Immature natural killer cell (primary cell): ENCODE measurements around the gene NTM. TPM values are rescaled to one million over a fixed set of nuclear protein-coding genes. Genes with fewer than 3 reads are reported as not detected.

ENCODE experiments used
- DNase-seq, 3 donors: peaks; one replicate each; pipeline ENCODE4 v3.0.0; 2022; ENCODE audit warnings: mixed read lengths in 1 of 3
- H3K27ac Mint-ChIP-seq, 6 donors: one replicate each; pipeline ENCODE4 v1.8.0; 2020; ENCODE audit warnings: mixed read lengths in 6 of 6, mild to moderate bottlenecking in 5 of 6, inconsistent platforms in 4 of 6, moderate library complexity in 3 of 6
- H3K27me3 Mint-ChIP-seq, 3 donors: one replicate each; pipeline ENCODE4 v1.8.0; 2020 to 2021; ENCODE audit warnings: low read depth in 3 of 3, mild to moderate bottlenecking in 3 of 3, mixed read lengths in 3 of 3, moderate library complexity in 3 of 3, inconsistent platforms in 1 of 3
- H3K36me3 Mint-ChIP-seq, 3 donors: one replicate each; pipeline ENCODE4 v1.8.0; 2020; ENCODE audit warnings: mixed read lengths in 3 of 3, inconsistent platforms in 2 of 3, mild to moderate bottlenecking in 2 of 3
- H3K4me1 Mint-ChIP-seq, 2 donors: one replicate each; pipeline ENCODE4 v1.8.0; 2020; ENCODE audit warnings: inconsistent platforms in 2 of 2, mild to moderate bottlenecking in 2 of 2, mixed read lengths in 2 of 2, moderate library complexity in 1 of 2
- H3K4me3 Mint-ChIP-seq, 5 donors: one replicate each; pipeline ENCODE4 v1.8.0; 2020; ENCODE audit warnings: mild to moderate bottlenecking in 5 of 5, mixed read lengths in 5 of 5, inconsistent platforms in 3 of 5, moderate library complexity in 3 of 5
- H3K9me3 Mint-ChIP-seq, 6 donors: one replicate each; pipeline ENCODE4 v1.8.0; 2020; ENCODE audit warnings: mild to moderate bottlenecking in 6 of 6, mixed read lengths in 6 of 6, inconsistent platforms in 4 of 6, moderate library complexity in 3 of 6
- polyA plus RNA-seq, 3 donors: library from polyadenylated mRNA; unstranded; fragments of 300-500 nt; fragmentation: Illumina TruSeq; gene quantifications; one replicate each; pipeline ENCODE4 v1.2.3, GENCODE V29; 2021

Gene NTM
- polyA plus RNA-seq, 3 donors from 2014 or later, result not detected

- H3K4me3 Mint-ChIP-seq, result no peak overlapping the region
- no peak overlapping the region for H3K27ac Mint-ChIP-seq
- H3K4me1 Mint-ChIP-seq, result no peaks in the 10 kb centered on the region
- H3K9me3 Mint-ChIP-seq, result peaks cover 0 to 2% (median 0%) of the 10 kb centered on the region in 6 donors
- DNase-seq, result no peak
- peaks cover 0 to 4% (median 0%) of the 10 kb centered on the region in 3 donors for H3K27me3 Mint-ChIP-seq
- H3K36me3 Mint-ChIP-seq, result no peaks in the 10 kb centered on the region
Observed at GRCh38 chr11:131683666-131684065, 313.3 kb downstream of the NTM start.

- Mint-ChIP-seq H3K27ac (no peak overlapping the region), H3K4me3 (no peak overlapping the region), H3K9me3 (peaks cover 0 to 2% (median 0%) of the 10 kb centered on the region in 6 donors), H3K36me3 (no peaks in the 10 kb centered on the region), H3K27me3 (no peaks in the 10 kb centered on the region), H3K4me1 (no peaks in the 10 kb centered on the region)
- no peak for DNase-seq
Observed at GRCh38 chr11:131684111-131685060, 314.0 kb downstream of the NTM start.

DNA sequence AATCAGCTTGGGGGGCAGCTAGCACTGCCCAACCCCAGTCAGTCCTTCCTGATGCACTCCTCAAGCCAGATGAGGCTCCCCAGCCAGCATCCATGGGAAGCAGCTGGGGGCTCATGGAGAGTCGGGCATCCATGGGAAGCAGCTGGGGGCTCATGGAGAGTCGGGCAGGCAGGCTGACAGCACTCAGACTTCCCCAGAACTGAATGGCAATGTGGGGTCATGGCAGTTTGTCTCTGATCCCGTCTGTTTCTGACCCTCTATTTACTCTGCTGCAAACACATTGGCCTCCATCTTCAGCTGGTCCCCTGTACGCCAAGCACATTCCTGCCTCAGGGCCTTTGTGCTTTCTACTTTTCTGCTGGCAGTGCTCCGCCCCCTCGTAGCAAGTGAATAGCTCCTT is 314.8 kb downstream of the NTM start:
- Mint-ChIP-seq H3K27me3 (peaks cover 0 to 3% (median 0%) of the 10 kb centered on the region in 3 donors), H3K9me3 (peaks cover 0 to 4% (median 0%) of the 10 kb centered on the region in 6 donors), H3K4me1 (no peaks in the 10 kb centered on the region), H3K27ac (no peak overlapping the region), H3K4me3 (no peak overlapping the region), H3K36me3 (no peaks in the 10 kb centered on the region)
- no peak for DNase-seq

GRCh38 chr11:131685906-131686305 is 315.5 kb downstream of the NTM start:
- no peak for DNase-seq
- peaks cover 0 to 3% (median 0%) of the 10 kb centered on the region in 3 donors for H3K27me3 Mint-ChIP-seq
- H3K9me3 Mint-ChIP-seq, result peaks cover 0 to 4% (median 0%) of the 10 kb centered on the region in 6 donors
- H3K4me1 Mint-ChIP-seq, result no peaks in the 10 kb centered on the region
- H3K36me3 Mint-ChIP-seq, result no peaks in the 10 kb centered on the region
- no peak overlapping the region for H3K4me3 Mint-ChIP-seq
- H3K27ac Mint-ChIP-seq, result no peak overlapping the region

GRCh38 chr11:131686836-131687235 is 316.4 kb downstream of the NTM start:
- no peak for DNase-seq
- no peak overlapping the region for H3K4me3 Mint-ChIP-seq
- H3K27ac Mint-ChIP-seq, result no peak overlapping the region
- H3K9me3 Mint-ChIP-seq, result peaks cover 0 to 4% (median 0%) of the 10 kb centered on the region in 6 donors
- H3K36me3 Mint-ChIP-seq, result no peaks in the 10 kb centered on the region
- peaks cover 0 to 3% (median 0%) of the 10 kb centered on the region in 3 donors for H3K27me3 Mint-ChIP-seq
- no peaks in the 10 kb centered on the region for H3K4me1 Mint-ChIP-seq

GRCh38 chr11:131687291-131688047 is 317.1 kb downstream of the NTM start:
- Mint-ChIP-seq H3K4me3 (no peak overlapping the region), H3K9me3 (peaks cover 0 to 4% (median 0%) of the 10 kb centered on the region in 6 donors), H3K36me3 (no peaks in the 10 kb centered on the region), H3K27ac (no peak overlapping the region), H3K4me1 (no peaks in the 10 kb centered on the region), H3K27me3 (peaks cover 0 to 3% (median 0%) of the 10 kb centered on the region in 3 donors)
- no peak for DNase-seq

DNA sequence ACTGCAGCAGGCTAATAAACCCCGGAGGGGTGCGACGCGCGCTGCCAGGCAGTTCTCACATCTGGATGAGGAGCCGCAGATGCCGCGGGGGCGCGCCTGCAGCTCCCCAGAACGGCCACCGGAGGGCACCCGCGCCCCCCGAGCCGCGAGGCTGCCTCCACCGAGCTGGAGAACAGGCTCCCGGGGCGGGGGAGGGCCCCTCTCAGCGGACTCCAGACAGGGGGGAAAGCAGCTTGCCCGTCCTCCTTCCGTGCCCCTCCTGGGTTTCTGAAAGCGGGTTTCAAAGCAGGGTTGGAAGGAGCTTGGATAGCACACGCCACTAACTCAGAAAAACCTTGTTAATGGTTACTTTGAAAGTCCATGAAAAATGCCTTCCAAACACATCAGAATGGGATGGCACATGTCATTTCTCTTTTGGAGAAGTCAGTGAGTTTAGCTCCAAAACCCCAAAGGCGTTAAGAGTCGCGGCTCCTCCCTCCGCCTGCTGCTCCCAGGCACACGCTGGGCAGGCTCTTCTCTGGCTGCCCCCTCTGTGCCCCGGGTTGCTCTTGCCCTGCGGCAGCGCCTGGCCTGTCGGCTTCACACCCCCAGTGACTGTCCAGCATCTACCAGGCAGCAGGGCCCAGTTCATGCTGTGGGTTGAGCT is 317.8 kb downstream of the NTM start:
- no peak for DNase-seq
- Mint-ChIP-seq H3K27me3 (peaks cover 0 to 3% (median 2%) of the 10 kb centered on the region in 3 donors), H3K4me1 (no peaks in the 10 kb centered on the region), H3K4me3 (no peak overlapping the region), H3K27ac (no peak overlapping the region), H3K36me3 (no peaks in the 10 kb centered on the region), H3K9me3 (peaks cover 0 to 2% (median 0%) of the 10 kb centered on the region in 6 donors)

DNA sequence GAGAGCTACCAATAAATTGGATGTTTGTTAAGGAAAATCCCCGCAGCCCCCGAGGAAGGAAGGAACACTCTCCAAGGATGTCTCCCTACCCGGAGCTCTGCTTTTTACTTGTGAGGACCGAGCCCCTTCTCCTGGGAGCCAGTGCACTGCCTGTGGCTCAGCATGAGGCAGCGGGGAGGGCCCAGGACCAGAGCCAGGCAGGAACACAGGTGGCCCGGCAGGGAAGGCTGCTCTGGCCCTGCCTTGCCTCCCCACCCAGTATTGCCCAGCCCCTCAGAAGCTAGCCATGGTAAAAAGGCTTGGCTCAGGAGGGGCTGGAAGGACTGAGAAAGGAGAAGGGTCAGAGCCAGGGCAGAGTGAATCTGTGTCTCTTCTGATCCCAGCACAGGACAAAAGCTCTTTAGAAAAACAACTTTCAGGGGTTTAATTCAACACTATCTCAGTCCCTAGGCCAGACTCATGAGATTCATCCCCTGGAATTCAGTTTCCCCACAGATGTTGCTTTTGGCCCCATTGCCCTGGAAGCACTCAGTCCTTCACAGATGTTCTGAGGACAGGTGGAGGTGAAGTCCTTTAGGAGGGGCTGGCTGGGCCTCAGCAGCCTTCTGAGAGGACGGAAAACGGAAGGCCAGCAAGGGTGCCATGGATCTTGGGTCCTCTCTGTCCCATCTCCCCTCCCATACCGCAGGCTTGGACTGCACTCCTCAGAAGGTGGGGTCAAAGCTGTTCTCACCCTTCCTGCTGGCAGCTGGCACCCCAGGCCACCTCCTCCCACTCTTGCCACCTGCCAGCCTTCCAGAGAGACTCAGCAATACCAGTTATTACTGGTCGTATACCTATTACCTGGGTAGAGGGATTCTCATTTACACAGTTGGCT is 318.9 kb downstream of the NTM start:
- DNase-seq, result no peak
- Mint-ChIP-seq H3K4me1 (peaks cover 3 to 4% of the 10 kb centered on the region in 2 donors), H3K9me3 (peaks cover 0 to 4% (median 0%) of the 10 kb centered on the region in 6 donors), H3K4me3 (no peak overlapping the region), H3K36me3 (no peaks in the 10 kb centered on the region), H3K27me3 (peaks cover 0 to 4% (median 3%) of the 10 kb centered on the region in 3 donors), H3K27ac (no peak overlapping the region)

GRCh38 chr11:131690362-131690761 is 319.9 kb downstream of the NTM start:
- H3K27me3 Mint-ChIP-seq, result peaks cover 0 to 7% (median 4%) of the 10 kb centered on the region in 3 donors
- peaks cover 0 to 6% (median 0%) of the 10 kb centered on the region in 6 donors for H3K9me3 Mint-ChIP-seq
- H3K4me1 Mint-ChIP-seq, result peaks cover 5 to 8% of the 10 kb centered on the region in 2 donors
- DNase-seq, result no peak
- H3K36me3 Mint-ChIP-seq, result no peaks in the 10 kb centered on the region
- no peak overlapping the region for H3K27ac Mint-ChIP-seq
- no peak overlapping the region for H3K4me3 Mint-ChIP-seq

GRCh38 chr11:131690776-131691175 is 320.4 kb downstream of the NTM start:
- Mint-ChIP-seq H3K9me3 (peaks cover 0 to 6% (median 0%) of the 10 kb centered on the region in 6 donors), H3K27ac (no peak overlapping the region), H3K4me3 (no peak overlapping the region), H3K27me3 (peaks cover under 1 to 7% (median 4%) of the 10 kb centered on the region in 3 donors), H3K36me3 (no peaks in the 10 kb centered on the region), H3K4me1 (peaks cover 5 to 8% of the 10 kb centered on the region in 2 donors)
- DNase-seq, result no peak

- DNase-seq, result no peak
- peaks cover 5 to 8% of the 10 kb centered on the region in 2 donors for H3K4me1 Mint-ChIP-seq
- peaks cover 0 to 6% (median 0%) of the 10 kb centered on the region in 6 donors for H3K9me3 Mint-ChIP-seq
- H3K27me3 Mint-ChIP-seq, result peaks cover 1 to 7% (median 4%) of the 10 kb centered on the region in 3 donors
- no peak overlapping the region for H3K4me3 Mint-ChIP-seq
- H3K36me3 Mint-ChIP-seq, result no peaks in the 10 kb centered on the region
- no peak overlapping the region for H3K27ac Mint-ChIP-seq
Observed at GRCh38 chr11:131691181-131692041, 321.0 kb downstream of the NTM start.

- H3K27ac Mint-ChIP-seq, result no peak overlapping the region
- DNase-seq, result no peak
- H3K36me3 Mint-ChIP-seq, result no peaks in the 10 kb centered on the region
- H3K4me3 Mint-ChIP-seq, result no peak overlapping the region
- H3K9me3 Mint-ChIP-seq, result peaks cover 0 to 6% (median 0%) of the 10 kb centered on the region in 6 donors
- peaks cover 5 to 8% of the 10 kb centered on the region in 2 donors for H3K4me1 Mint-ChIP-seq
- peaks cover 1 to 7% (median 4%) of the 10 kb centered on the region in 3 donors for H3K27me3 Mint-ChIP-seq
Observed at GRCh38 chr11:131692151-131692550, 321.7 kb downstream of the NTM start.
